ENCODE measurements around the gene FUT8. TPM values are rescaled to one million over a fixed set of nuclear protein-coding genes. Genes with fewer than 3 reads are reported as not detected.
"Not testable (repeated sequence)": the region's sequence is repeated elsewhere in the genome, so short reads cannot be mapped to it uniquely, and the experiment has no call there.

The FUT8 gene
- total RNA-seq, 1 donor from 2014 or later = 24.3 TPM

DNA sequence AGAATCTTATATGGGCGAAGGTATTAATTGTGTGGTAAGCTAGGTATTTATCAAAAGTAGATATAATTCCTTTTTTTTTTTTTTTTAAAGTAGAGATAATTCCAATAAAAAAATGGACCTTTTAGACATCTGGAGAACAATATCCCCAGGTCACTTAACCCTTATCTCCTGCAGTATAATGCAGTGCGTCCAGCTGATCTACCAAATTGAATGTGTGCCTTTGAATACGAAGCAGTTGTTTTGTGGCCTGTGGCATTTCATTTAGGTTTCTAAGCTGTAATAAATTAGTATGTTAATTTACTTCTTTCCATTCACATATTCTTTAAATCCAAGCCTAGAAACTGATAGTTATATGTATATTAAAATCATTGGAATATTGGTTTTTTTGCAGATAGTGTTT, 3.1 kb downstream of the FUT8 start:
- DNase-seq (ENCODE audit: low spot score) = no peak

GRCh38 chr14:65419593-65420252, 7.2 kb downstream of the FUT8 start:
- no peak for DNase-seq (ENCODE audit: low spot score)

DNA sequence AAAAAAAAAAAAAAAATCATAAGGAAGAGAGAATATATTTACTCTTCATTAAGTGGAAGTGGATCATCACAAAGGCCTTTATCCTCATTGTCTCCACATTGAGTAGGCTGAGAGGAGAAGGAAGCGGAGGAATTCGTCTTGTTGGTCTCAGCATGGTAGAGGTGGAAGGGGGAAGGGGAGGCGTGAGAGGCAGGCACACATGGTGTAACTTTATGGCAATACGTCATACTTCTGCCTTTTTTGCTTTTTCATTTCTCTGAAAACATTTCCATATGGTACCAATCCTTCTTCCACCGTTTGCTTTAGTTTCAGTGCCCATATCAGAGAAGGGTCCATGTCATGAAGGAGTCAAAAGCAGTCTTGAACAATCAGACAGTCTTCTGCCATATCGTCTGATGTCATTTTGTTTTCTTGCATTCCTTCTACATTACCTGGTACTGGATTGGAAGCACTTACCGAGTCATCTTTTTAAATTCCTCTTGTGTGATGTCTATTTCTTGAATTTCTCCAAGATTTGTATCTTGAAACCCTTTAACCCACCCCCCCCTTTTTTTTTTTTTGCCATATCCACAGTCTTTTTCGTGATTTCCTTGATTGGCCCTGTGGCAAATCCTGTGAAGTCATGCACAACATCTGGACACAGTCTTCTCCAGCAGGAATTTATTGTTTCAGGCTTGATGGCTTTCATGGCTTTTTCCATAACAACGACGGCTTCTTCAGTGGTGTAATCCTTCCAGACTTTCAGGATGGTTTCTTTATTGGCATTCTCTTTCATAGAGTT, 8.9 kb downstream of the FUT8 start:
- DNase-seq (ENCODE audit: low spot score) = no peak

DNA sequence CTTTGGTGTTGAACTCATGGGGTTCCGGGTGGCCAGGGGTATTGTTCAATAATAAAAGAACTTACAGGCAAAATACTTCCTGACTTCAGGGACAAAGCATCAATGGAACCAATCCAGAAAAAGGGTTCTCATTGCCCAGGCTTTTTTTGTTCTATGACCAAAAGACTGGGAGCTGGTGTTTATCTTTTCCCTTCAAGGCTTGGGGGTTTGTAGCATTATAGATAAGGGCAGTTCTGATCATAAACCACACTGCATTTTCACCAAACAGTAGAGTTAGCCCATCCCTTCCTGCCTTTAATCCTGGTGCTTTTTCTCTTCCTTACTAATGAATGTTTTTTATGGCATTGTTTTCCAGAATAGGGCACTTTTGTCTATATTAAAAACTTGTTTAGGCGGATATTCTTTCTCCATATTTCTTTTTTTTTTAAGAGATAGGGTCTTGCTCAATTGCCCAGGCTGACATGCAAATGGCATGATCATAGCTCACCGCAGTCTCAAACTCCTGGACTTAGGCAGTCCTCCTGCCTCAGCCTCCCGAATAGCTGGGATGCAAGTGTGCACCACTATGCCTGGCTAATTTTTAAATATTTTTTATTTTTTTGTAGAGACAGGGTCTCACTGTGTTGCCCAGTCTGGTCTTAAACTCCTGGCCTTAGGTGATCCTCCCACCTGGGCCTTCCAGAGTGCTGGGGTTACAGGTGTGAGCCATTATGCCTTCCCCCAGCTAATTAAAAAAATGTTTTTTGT, 9.7 kb downstream of the FUT8 start:
- DNase-seq (ENCODE audit: low spot score) = no peak

- DNase-seq (ENCODE audit: low spot score) = no peak
These were observed 11.5 kb downstream of the FUT8 start for GRCh38 chr14:65423982-65424381.

DNA sequence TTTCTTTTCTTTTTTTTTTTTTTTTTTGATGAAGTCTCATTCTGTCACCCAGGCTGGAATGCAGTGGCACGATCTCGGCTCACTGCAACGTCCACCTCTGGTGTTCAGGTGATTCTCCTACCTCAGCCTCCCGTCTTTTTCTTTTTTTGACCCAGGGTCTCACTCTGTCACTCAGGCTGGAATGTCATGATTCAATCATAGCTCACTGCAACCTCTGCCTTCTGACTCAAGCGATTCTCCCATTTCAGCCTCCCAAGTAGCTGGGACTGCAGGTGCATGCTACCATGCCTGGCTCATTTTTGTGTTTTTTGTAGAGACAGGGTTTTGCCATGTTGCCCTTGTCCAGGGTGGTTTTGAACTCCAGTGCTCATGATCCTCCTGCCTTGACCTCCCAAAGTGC, 12.0 kb downstream of the FUT8 start:
- no peak for DNase-seq (ENCODE audit: low spot score)

- no peak for DNase-seq (ENCODE audit: low spot score)
These were observed 13.4 kb downstream of the FUT8 start for GRCh38 chr14:65425885-65426284.

- not testable (repeated sequence) for DNase-seq (ENCODE audit: low spot score)
These were observed 14.4 kb downstream of the FUT8 start for GRCh38 chr14:65426902-65427301.

GRCh38 chr14:65428691-65429090, 16.2 kb downstream of the FUT8 start:
- no peak for DNase-seq (ENCODE audit: low spot score)

DNA sequence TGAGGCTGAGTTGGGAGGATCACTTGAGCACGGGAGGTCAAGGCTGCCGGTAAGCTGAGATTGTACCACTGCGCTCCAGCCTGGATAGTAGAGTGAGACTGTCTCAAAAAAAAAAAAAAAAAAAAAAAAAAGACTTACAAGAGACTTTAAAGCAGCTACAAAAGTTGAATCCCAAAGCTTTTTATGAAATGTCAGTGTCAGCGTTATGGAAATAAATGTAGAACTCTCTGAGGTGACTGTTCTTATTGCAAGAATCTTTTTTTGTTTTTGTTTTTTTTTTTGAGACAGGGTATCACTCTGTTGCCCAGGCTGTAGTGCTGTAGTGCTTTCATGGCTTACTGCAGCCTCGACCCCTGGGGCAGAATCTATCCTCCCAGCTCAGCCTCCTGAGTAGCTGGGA, 17.2 kb downstream of the FUT8 start:
- no peak for DNase-seq (ENCODE audit: low spot score)

DNA sequence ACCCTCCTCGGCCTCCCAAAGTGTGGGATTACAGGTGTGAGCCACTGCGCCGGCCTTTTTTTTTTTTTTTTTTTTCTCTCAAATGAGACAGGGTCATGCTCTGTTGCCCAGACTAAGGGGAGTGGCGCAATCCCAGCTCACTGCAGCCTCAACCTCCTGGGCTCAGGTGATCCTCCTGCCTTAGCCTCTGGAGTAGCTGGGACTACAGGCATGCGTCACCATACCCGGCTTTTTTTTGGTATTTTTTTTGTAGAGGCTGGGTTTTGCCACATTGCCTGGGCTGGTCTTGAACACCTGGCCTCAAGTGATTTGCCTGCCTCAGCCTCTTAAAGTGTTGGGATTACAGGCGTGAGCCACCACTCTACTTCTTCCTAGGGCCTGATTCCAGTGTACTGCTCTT, 18.7 kb downstream of the FUT8 start:
- DNase-seq (ENCODE audit: low spot score) = no peak

GRCh38 chr14:65431951-65432350, 19.4 kb downstream of the FUT8 start:
- DNase-seq (ENCODE audit: low spot score) = no peak

DNA sequence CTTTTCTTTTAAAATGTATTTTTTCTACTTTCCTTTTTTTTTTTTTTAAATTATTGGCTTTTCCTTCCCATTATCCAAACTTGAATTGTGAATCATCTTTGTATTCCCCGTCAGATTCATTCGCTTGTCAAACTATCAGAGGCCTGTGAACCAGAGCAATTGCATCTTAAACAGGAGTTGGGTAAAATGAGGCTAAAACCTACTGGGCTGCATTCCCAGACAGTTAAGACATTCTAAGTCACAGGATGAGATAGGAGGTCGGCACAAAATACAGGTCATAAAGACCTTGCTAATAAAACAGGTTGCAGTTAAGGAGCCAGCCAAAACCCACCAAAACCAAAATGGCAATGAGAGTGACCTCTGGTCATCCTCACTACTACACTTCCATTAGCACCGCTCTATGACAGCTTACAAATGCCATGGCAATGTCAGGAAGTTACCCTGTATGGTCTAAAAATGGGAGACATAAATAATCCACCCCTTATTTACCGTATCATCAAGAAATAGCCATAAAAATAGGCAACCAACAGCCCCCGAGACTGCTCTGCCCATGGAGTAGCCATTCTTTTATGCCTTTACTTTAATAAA, 19.9 kb downstream of the FUT8 start:
- DNase-seq (ENCODE audit: low spot score) = no peak

GRCh38 chr14:65433157-65433556, 20.6 kb downstream of the FUT8 start:
- no peak for DNase-seq (ENCODE audit: low spot score)

DNA sequence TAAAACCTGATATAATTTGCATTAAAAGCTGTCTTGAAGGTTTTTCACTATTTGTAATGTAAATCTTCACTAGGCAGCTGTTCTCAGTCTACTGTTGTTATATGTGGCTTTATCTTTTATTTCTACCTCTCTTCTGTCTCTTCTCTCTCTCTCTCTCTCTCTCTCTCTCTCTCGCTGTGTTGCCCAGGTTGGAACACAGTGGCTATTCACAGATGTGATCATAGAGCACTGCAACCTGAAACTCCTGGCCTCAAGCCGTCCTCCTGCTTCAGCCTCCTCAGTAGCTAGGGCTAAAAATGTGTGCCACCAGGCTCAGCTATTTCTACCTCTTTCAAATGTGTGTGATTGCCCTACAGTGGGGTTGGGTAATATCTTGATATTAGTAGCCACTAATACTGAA, 21.1 kb downstream of the FUT8 start:
- no peak for DNase-seq (ENCODE audit: low spot score)

GRCh38 chr14:65434216-65434850, 21.8 kb downstream of the FUT8 start:
- DNase-seq (ENCODE audit: low spot score) = no peak

- no peak for DNase-seq (ENCODE audit: low spot score)
These were observed 25.9 kb downstream of the FUT8 start for GRCh38 chr14:65438266-65438933.

GRCh38 chr14:65439117-65439516, 26.6 kb downstream of the FUT8 start:
- DNase-seq (ENCODE audit: low spot score) = no peak

DNA sequence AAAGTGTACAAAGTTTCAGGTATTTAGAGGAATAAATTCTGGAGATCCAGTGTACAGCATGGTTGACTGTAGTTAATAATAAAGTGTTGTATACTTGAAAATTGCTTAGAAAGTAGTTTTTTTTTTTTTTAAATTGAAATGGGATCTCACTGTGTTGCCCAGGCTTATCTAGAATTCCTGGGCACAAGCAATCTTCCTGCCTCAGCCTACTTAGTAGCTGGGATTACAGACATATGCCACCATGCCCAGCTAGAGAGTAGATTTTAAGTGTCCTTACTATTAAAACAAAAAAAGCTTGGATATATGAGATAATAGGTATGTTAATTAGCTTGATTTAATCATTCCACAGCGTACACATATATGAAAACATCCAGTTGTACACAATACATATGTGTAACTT, 27.7 kb downstream of the FUT8 start:
- DNase-seq (ENCODE audit: low spot score) = no peak

GRCh38 chr14:65444230-65444629, 31.7 kb downstream of the FUT8 start:
- no peak for DNase-seq (ENCODE audit: low spot score)

- no peak for DNase-seq (ENCODE audit: low spot score)
These were observed 33.6 kb downstream of the FUT8 start for GRCh38 chr14:65446159-65446558.

Data from mesenteric fat pad (tissue), 1 donor.